Left renal pelvis (tissue), 4 donors: Measurements from ENCODE around the gene CD276. TPM values are rescaled to one million over a fixed set of nuclear protein-coding genes. Genes with fewer than 3 reads are reported as not detected.

ENCODE experiments used
- DNase-seq, 4 donors: peaks; one replicate each; pipeline ENCODE4 v3.0.0-alpha.2; 2013; ENCODE audit warnings: low read depth in 4 of 4, low spot score in 3 of 4
- polyA plus RNA-seq, 4 donors: library from polyadenylated mRNA; unstranded; fragments of 120-200 nt; gene quantifications; one replicate each; pipeline ENCODE4 v1.2.1, GENCODE V29; 2013; ENCODE audit not compliant: insufficient read length in 4 of 4

The CD276 gene
- polyA plus RNA-seq, 4 donors = 161 to 260 (median 170) TPM

GRCh38 chr15:73744293-73744692, 60.1 kb downstream of the CD276 start:
- no peak for DNase-seq

DNA sequence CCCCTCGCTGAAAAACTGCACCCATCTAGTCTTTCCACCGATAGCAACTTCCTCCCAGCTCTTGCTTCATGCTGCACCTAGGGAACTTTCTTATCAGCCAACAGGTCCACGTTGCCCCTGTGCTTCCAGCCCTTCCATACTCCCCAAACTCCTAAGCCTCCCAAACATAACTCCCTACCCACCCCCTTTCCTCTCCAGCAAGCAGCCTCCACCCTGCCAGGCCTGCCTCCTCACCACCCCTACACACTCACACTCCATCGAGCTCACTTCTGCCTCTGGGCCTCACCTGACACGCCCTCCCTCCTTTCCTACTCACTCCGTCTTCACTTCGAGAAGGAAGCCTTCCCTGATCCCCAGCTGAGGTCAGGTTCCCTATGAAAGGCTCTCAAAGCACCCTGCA, 60.9 kb downstream of the CD276 start:
- no peak for DNase-seq

DNA sequence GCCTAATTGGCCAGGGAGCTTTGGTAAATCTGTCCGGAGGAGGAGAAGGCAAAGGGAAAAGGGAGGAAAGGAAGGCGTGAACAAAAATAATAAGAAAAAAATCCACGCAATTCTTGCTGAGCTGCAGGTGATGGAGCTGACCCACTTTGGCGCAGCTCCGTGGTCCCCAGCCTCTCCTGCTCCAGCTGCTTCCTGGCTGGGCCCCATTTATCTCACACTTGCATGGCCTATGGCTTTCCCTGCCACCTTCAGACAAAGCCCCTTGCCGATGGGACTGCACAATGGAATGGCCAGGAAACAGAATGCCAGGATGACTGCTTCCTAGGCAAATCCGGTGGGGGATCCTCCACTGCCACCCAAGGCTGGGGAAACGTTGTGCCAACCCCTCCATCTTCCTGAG, 62.1 kb downstream of the CD276 start:
- no peak for DNase-seq

DNA sequence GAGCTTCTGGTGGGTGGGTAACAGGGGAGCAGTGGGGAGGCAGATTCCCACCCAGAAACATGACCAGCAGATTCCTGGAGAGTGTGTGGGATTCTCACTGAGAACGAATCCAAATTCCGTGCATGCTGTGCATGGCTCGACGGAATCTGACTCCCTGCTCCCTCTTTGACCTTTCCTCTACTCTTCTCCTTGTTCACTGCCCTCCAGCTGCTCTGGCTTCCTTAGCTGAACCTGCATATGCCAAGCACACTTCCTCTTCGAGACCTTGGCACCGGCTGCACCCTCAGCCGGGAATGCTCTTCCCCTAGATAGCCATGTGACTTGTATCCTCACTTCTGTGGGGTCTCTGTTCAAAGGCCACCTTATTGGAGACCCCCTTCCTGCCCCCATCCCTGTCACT, 62.7 kb downstream of the CD276 start:
- no peak for DNase-seq

- DNase-seq = no peak
These were observed 63.8 kb downstream of the CD276 start for GRCh38 chr15:73747847-73748590.

DNA sequence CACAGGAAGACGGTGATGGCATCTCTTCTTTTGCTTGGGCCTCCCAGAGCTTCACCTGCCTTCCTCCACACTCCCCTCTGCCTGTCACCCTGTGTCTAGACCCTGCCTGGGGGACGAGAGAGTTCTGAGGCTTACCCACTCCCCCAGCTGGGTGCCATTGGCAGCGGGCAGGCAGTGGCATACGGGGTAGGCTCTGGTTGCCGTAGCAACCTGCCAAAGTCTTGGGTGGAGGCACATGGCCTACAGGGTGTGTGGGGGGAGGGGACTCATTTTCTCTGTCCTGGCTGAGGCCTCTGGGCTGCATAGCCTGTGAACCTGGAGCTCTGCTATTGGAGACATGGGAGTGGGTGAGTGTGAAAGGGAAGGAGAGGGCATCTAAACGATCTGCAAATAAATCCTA, 64.5 kb downstream of the CD276 start:
- no peak for DNase-seq

DNA sequence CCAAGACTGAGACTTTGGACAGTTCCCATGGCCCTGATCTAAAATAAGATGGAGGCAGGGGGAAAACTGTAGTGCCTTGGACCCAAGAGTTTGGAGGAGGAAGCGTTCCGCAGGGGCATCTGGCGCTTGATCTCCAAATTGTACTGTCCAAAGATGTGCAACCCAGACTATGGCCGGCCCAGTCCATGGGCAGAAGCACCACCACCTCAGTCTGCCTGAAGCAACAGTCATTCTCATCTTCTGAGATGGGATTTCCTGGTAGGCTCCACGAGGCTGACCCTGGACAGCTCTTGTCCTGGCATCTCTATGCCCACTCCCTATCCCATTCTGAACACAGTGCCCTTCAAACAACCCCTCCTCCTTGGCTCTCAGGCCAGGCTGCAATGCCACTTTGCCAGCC, 65.3 kb downstream of the CD276 start:
- no peak for DNase-seq

GRCh38 chr15:73749971-73750370, 65.8 kb downstream of the CD276 start:
- no peak for DNase-seq

DNA sequence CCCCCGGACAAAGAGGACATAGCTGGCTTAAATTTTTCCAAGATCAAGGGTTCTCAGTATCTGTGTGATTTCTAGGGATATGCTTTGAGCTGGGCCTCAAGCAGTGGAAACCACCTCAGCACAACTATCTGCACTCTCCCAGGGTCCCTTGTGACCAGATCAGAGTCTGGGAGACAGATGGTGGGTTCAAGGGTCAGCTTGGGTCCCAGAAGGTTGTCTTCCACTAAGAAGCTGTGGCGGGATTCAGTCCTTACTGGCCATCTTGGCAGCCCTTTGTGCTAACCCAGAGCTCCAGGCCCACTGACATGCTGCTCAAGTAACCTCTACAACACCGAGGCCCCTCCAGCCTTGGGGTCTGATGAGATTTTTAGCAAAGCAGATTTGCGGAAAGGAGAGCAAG, 66.3 kb downstream of the CD276 start:
- DNase-seq = no peak

DNA sequence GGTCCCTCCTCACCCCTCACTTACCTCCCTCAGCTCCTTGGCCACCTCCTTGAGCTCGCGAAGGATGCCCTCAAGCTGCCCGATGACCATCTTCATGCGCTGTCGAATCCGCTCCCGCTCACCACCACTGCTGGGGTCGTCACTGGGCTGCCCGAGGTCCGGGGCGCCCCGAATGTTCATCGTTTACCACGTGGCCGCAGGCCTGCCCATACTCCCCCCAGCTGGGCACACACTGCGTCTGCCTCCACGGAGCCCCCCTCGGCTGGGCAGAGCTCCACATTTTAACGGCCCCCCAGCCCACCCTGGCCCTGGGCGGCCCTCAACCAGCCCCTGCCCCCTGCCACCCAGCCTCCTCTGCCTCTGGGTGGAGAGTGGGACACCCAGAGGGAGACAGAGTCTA, 66.8 kb downstream of the CD276 start:
- DNase-seq = no peak

GRCh38 chr15:73751511-73751898, 67.3 kb downstream of the CD276 start:
- DNase-seq = no peak

DNA sequence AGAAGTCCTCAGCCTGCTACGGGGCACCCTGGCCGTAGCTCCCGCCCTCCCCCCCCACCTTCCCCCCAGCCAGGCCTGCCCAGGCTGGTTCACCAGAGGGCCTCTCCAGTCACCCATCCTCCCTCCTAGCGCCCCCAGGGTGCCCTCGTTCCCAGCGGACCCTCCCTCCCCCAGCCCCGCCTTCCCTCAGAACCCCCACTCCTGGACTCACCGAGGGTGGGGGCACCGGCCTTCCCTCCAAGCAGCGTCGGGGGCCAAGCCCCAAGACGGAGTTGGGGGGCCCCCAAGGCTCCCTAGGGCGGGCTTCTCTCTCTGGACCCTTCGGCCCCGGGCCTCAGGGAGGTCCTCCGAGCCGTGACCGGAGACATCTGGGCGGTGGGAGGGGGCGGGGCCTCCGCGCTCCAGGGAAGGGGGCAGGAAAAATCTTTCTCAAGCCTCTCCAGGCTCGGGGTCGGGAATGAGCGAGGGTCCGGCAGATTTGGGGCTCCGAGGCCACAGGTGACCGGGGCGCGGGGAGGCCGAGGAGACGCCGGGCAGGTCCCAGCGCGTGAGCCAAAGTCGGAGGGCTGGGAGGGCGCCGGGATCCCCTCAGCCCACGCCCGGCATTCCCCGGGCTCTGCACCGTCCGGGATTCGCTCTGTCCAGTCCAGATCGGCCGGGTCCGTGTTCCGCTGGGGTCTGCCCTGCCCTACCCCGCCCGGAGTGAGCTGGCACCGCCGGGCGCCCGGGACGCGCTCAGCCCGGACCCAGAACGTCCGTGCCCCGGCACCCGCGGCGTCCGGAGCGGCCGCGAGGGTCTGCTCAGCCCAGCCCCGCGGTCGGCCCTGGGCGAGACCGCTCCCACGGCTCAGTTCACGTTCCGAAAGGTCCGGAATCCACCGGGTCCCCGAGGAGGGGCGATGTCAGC, 68.0 kb downstream of the CD276 start:
- no peak for DNase-seq

- peak in 1 of 4 donors; percentile 22 for DNase-seq
These were observed 68.6 kb downstream of the CD276 start for GRCh38 chr15:73752806-73753193.

DNA sequence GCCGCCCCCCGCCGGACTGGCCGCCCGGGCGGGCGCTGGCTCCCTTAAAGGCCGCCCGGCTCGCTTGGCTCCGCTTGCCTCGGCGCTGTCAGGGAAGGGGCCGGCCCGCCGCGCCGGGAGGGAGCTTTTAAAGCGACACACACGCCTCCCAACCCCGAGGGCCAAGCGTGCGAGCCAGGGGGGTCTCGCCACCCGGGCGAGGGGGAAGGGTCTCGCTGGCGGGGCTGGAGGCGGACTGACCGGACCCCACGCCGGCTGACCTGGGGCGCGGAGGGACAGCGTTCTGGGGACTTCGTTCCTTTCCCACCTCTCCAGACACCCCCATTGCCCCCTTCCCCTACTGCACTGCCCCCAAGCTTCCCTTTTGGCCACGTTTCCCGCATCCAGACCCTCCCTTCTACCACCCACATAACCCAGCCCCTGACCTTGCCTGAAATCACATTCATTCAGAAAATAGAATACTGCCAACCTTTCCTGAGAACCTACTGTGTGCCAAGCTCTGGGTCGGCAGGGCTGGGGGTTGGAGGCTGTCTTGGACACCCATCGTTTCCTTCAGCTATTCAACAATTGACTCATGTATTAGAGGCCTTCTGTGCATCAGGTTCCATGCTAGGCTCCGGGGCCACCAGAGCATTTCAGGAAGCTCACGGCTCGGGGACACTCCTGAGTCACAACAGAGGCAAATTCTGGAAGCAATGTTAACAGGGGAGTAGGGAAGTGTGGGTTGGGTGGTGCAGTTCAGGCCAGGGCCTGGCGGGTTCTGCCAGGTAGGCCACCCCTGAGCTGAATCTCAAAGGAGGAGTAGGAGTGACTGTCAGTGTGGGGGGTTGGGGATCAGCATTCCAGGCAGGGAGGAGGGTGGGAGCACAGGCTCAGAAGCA, 69.3 kb downstream of the CD276 start, which contains the start of gene INSYN1:
INSYN1 (minus strand) TSS at position 102 of the 881 bp plus-strand sequence. CDS start 2,221 bp downstream, outside the sequence.
- DNase-seq = peak in 1 of 4 donors; percentile 33

- no peak for DNase-seq
These were observed 70.3 kb downstream of the CD276 start for GRCh38 chr15:73754461-73754860.

GRCh38 chr15:73755481-73755880, 71.3 kb downstream of the CD276 start:
- DNase-seq = no peak

- no peak for DNase-seq
These were observed 71.8 kb downstream of the CD276 start for GRCh38 chr15:73755946-73756345.

DNA sequence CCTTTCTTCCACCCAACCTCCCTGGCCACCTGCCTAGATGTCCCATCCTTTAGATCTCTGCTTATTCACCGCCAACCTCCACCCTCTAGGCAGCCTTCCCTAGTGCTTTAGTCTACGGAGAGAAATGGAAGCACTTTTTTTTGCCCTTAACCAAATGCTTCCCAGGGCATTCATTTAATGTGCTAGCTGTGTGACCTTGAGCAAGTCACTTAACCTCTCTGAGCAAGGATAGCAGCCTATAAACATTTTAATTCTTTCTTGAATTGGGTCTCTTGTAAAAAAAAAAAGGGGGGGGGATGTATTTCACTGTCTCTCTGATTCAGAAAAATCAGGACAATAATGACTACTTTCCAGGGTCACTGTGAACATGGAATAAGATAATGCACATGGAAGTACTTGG, 72.2 kb downstream of the CD276 start:
- no peak for DNase-seq

GRCh38 chr15:73756947-73757513, 72.8 kb downstream of the CD276 start:
- no peak for DNase-seq

DNA sequence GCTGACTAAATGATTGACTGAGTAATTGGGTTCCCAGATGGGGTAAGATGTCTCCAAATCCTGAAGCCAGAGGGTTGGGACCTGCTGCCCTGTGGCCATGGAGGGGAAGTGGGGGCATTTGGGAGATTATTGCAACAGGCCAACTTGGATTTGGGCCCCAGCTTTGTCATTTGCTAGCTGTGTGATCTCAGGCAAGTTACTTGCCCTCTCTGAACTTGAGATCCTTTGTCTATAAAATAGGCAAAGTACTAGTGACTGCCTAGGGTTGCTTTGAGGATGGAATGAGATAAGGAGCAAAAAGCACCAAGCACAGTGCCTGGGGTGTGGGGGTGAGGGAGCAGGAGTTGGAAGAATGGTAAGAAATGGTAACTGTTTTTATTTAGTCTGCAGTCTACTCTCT, 73.4 kb downstream of the CD276 start:
- DNase-seq = no peak
